Measurements from ENCODE around the gene BHLHE40. TPM values are rescaled to one million over a fixed set of nuclear protein-coding genes. Genes with fewer than 3 reads are reported as not detected.
"Not testable (repeated sequence)": the region's sequence is repeated elsewhere in the genome, so short reads cannot be mapped to it uniquely, and the experiment has no call there.

BHLHE40 gene
- total RNA-seq, 2 experiments from 2014 or later = 316 to 318 TPM

- H3K27ac Mint-ChIP-seq = no peak overlapping the region
- no peaks in the 10 kb centered on the region for H3K36me3 Mint-ChIP-seq (ENCODE audit: low read depth)
- ChIA-PET POLR2A (no interaction called here), CTCF (interaction anchor here (0.7 to 1.1 kb wide), 2 partner anchors 26 to 238 kb away, joined by 3 to 5 read pairs; no protein-coding TSS in a partner anchor)
- peaks cover under 1% of the 10 kb centered on the region for H3K27me3 Mint-ChIP-seq
- DNase-seq = no peak
- H3K4me3 Mint-ChIP-seq = no peak overlapping the region
- peaks cover 2% of the 10 kb centered on the region for H3K4me1 Mint-ChIP-seq
- no peaks in the 10 kb centered on the region for H3K9me3 Mint-ChIP-seq
Measured at GRCh38 chr3:4949004-4949403, 30.2 kb upstream of the BHLHE40 start.

DNA sequence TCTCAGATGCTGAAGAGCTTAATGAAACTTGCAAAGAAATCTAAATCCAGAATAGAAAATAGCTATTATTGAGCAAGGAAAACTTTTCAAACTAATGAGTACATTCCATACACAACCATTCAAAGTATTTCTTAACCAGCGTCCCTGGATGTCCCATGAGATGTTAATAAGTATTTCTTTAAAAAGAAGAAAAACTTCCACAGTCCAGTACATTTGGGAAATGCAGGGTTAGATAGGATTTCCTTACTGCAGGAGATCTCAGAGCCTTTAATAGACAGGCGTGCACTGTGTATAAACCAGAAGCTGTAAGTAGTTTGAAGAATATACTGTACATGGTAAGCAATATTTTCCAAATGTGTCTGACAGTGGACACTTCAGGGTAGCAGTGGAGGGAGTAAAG lies 29.6 kb upstream of the BHLHE40 start:
- Mint-ChIP-seq H3K9me3 (no peaks in the 10 kb centered on the region), H3K4me1 (peaks cover 2% of the 10 kb centered on the region), H3K36me3 (ENCODE audit: low read depth) (no peaks in the 10 kb centered on the region), H3K27ac (no peak overlapping the region), H3K27me3 (no peaks in the 10 kb centered on the region), H3K4me3 (no peak overlapping the region)
- CTCF ChIA-PET = interaction anchor here (1.1 kb wide), 1 partner anchor 238 kb away, joined by 5 read pairs; no protein-coding TSS in a partner anchor
- POLR2A ChIA-PET = no interaction called here
- no peak for DNase-seq

GRCh38 chr3:4950351-4950784 lies 28.9 kb upstream of the BHLHE40 start:
- POLR2A ChIA-PET = no interaction called here
- no peak for DNase-seq
- peaks cover 2% of the 10 kb centered on the region for H3K4me1 Mint-ChIP-seq
- CTCF ChIA-PET = no interaction called here
- H3K4me3 Mint-ChIP-seq = no peak overlapping the region
- H3K36me3 Mint-ChIP-seq (ENCODE audit: low read depth) = peaks cover 2% of the 10 kb centered on the region
- no peak overlapping the region for H3K27ac Mint-ChIP-seq
- no peaks in the 10 kb centered on the region for H3K9me3 Mint-ChIP-seq
- H3K27me3 Mint-ChIP-seq = no peaks in the 10 kb centered on the region

- DNase-seq = no peak
- Mint-ChIP-seq H3K27ac (no peak overlapping the region), H3K4me3 (no peak overlapping the region), H3K9me3 (no peaks in the 10 kb centered on the region), H3K27me3 (no peaks in the 10 kb centered on the region), H3K4me1 (peaks cover 2% of the 10 kb centered on the region), H3K36me3 (ENCODE audit: low read depth) (peaks cover 2% of the 10 kb centered on the region)
- ChIA-PET POLR2A (no interaction called here), CTCF (no interaction called here)
Measured at GRCh38 chr3:4950948-4951347, 28.3 kb upstream of the BHLHE40 start.

DNA sequence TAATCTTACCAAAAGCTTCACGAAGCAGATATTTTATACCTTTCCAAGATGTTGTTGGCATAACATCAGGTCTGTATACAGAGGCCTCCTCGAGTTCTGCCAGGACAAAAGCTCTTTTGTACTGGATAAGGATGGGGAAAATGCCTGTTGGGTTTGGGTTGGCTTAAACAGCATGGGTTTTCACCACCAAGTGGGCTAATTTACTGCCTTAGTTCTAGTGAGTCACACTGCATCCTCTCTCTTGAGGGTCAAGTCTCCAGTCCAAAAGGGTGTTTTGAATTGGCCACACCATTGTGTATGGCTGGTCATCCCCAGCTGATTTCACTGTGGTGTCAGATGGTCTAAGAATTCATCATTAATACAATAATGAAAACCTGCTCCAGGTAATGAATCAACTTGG lies 26.1 kb upstream of the BHLHE40 start:
- POLR2A ChIA-PET = no interaction called here
- Mint-ChIP-seq H3K36me3 (ENCODE audit: low read depth) (peaks cover 10% of the 10 kb centered on the region), H3K4me3 (no peak overlapping the region), H3K27me3 (no peaks in the 10 kb centered on the region), H3K27ac (no peak overlapping the region), H3K4me1 (peaks cover 2% of the 10 kb centered on the region), H3K9me3 (no peaks in the 10 kb centered on the region)
- no peak for DNase-seq
- CTCF ChIA-PET = no interaction called here

DNA sequence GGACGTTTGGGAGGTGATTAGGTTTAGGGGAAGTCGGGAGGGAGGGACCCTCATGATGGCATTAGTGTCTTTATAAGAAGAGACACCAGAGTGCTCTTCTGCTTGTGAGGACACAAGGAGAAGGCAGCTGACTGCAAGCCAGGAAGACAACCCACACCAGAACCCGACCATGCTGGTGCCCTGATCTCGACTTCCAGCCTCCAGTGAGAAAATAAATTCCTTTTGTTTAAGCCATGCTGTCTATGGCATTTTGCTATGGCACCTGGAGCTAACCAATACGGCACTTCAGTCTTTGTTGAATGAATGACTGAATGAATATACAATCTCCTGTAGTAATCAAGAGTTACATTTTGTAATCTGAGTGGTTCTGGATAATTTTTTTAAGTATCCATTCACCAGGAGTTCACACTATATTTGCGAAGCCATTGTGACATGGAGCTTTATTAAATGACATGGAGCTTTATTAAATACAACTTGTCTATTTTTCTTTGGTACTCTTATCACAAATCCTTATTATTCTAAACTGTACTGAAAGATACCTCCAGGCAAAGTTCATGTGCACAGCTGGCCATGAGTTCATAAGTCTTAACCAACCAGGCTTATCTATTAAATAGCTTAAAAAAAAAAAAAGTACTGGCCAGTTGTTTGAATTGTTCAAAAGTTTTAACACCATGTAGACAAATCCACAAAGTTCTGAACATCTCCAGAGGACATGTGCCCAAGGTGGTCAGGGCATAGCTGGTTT lies 24.8 kb upstream of the BHLHE40 start:
- H3K9me3 Mint-ChIP-seq = peaks cover 6% of the 10 kb centered on the region
- peaks cover 20% of the 10 kb centered on the region for H3K36me3 Mint-ChIP-seq (ENCODE audit: low read depth)
- no peak overlapping the region for H3K27ac Mint-ChIP-seq
- peaks cover 2% of the 10 kb centered on the region for H3K4me1 Mint-ChIP-seq
- no peaks in the 10 kb centered on the region for H3K27me3 Mint-ChIP-seq
- no peak overlapping the region for H3K4me3 Mint-ChIP-seq
- ChIA-PET CTCF (interaction anchor here (0.9 to 1.3 kb wide), 4 partner anchors 12 to 103 kb away, joined by 3 to 6 read pairs (median 3); no protein-coding TSS in a partner anchor), POLR2A (interaction anchor here (1.4 kb wide), 1 partner anchor 191 kb away, joined by 3 read pairs; no protein-coding TSS in a partner anchor)
- DNase-seq = no peak

DNA sequence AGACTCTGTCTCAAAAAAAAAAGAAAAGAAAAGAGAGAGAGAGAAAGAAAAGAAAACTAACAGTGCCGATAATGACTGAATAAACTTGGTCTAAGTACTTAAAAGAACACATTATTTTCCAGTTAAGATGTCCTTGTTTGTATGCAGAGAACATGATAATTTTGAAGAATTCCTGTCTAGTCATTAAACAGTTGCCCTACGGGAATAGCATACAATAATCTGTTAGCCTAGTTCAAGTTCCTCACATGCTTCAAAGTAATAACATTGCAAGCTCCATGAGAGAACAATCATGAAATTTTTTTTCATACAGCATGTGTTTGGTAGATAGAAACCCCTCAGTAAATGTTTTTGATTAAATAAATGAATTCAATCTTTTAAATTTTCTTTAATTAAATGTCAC lies 23.1 kb upstream of the BHLHE40 start:
- no peaks in the 10 kb centered on the region for H3K27me3 Mint-ChIP-seq
- ChIA-PET POLR2A (interaction anchor here (0.5 kb wide), 1 partner anchor 57 kb away, joined by 3 read pairs; no protein-coding TSS in a partner anchor), CTCF (no interaction called here)
- peaks cover 6% of the 10 kb centered on the region for H3K9me3 Mint-ChIP-seq
- peaks cover 20% of the 10 kb centered on the region for H3K36me3 Mint-ChIP-seq (ENCODE audit: low read depth)
- peaks cover under 1% of the 10 kb centered on the region for H3K4me1 Mint-ChIP-seq
- DNase-seq = no peak
- no peak overlapping the region for H3K4me3 Mint-ChIP-seq
- H3K27ac Mint-ChIP-seq = no peak overlapping the region

DNA sequence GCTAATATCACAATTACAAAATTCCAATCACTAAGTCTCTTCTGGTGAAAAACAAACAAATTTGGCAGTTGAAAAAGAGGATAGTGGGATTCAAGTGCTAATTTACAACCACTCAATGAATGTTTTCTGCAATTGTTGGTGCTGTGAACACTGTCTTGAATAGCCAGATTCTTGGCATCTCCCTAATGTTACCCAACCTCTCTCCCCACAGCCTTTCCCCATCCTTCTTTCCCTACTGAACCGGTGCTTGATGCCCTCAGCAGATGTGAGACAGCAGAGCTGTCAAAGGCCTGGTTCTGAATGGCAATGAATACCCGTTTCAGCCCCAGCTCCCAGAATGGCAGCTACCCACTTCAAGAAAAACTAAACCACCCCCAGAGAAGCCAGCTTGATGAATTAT lies 22.5 kb upstream of the BHLHE40 start:
- ChIA-PET CTCF (no interaction called here), POLR2A (no interaction called here)
- H3K4me3 Mint-ChIP-seq = no peak overlapping the region
- H3K27me3 Mint-ChIP-seq = no peaks in the 10 kb centered on the region
- peaks cover 20% of the 10 kb centered on the region for H3K36me3 Mint-ChIP-seq (ENCODE audit: low read depth)
- peaks cover 6% of the 10 kb centered on the region for H3K9me3 Mint-ChIP-seq
- no peaks in the 10 kb centered on the region for H3K4me1 Mint-ChIP-seq
- DNase-seq = no peak
- H3K27ac Mint-ChIP-seq = no peak overlapping the region

DNA sequence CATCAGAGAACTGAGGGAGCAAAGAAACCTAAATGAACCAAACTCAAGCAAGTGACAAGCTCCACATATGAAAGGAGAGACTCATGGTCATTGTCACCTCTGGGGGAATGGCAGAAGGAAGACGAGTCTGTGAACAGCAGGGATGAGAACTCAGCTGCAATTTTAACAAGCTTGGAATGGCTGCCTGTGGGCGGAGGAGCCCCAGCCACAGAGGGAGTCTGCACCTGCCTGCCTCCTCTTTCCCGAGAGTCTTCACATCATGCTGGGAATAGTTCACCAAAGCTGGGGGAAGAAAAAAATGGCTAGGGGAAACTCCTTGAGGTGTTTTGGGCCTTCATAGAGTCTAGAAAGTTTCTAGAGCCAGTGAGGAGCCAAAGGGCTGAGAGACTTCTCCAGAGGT lies 21.3 kb upstream of the BHLHE40 start:
- no peaks in the 10 kb centered on the region for H3K4me1 Mint-ChIP-seq
- peaks cover 20% of the 10 kb centered on the region for H3K36me3 Mint-ChIP-seq (ENCODE audit: low read depth)
- no peak for DNase-seq
- no peaks in the 10 kb centered on the region for H3K27me3 Mint-ChIP-seq
- no peak overlapping the region for H3K4me3 Mint-ChIP-seq
- H3K27ac Mint-ChIP-seq = no peak overlapping the region
- peaks cover 6% of the 10 kb centered on the region for H3K9me3 Mint-ChIP-seq
- POLR2A ChIA-PET = interaction anchor here (1.4 kb wide), 1 partner anchor 21 kb away, joined by 4 read pairs; the partner anchor contains the start of gene BHLHE40
- CTCF ChIA-PET = no interaction called here

DNA sequence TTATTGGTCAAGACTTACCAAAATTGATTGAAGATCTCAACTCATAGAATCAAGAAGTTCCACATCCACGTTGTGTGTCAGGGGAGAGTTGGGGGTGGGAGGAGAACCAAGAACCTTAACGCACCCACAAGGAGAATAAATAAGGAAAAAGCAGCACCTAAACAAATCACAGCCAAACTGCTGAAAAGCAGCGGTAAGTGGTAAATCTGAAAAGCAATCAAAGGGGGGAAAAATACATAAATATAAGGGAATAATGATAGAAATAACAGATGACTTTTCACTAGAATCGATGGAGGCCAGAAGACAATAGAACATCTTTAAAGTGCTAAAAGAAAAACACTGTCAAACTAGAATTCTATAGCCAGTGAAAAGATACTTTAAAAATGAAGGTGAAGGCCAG lies 20.1 kb upstream of the BHLHE40 start:
- DNase-seq = no peak
- Mint-ChIP-seq H3K4me3 (no peak overlapping the region), H3K4me1 (no peaks in the 10 kb centered on the region), H3K27me3 (no peaks in the 10 kb centered on the region), H3K27ac (no peak overlapping the region), H3K9me3 (peaks cover 6% of the 10 kb centered on the region), H3K36me3 (ENCODE audit: low read depth) (peaks cover 20% of the 10 kb centered on the region)
- ChIA-PET CTCF (no interaction called here), POLR2A (interaction anchor here (1.4 kb wide), 1 partner anchor 20 kb away, joined by 4 read pairs; the partner anchor contains the start of gene BHLHE40)

DNA sequence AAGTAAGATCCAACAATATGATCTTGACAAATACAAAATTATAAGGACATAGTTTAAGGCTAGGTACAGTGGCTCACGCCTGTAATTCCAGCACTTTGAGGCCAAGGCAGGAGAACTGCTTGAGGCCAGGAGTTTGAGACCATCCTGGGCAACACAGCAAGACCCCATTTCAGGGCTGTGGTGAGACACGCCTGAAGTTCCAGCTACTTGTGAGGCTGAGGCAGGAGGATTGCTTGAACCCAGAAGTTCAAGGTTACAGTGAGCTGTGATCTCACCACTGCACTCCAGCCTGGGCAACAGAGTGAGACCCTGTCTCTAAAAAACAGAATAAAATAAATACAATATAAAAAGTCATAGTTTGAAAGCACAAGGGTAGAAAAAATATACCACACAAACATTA lies 17.4 kb upstream of the BHLHE40 start:
- POLR2A ChIA-PET, H3K27me3 Mint-ChIP-seq, H3K4me3 Mint-ChIP-seq, H3K27ac Mint-ChIP-seq, DNase-seq: not testable (repeated sequence)
- Mint-ChIP-seq H3K4me1 (peaks cover 18% of the 10 kb centered on the region), H3K36me3 (ENCODE audit: low read depth) (peaks cover 35% of the 10 kb centered on the region), H3K9me3 (peaks cover 19% of the 10 kb centered on the region)
- CTCF ChIA-PET = interaction anchor here (0.7 kb wide), 1 partner anchor 492 kb away, joined by 5 read pairs; no protein-coding TSS in a partner anchor

- Mint-ChIP-seq H3K4me1 (peaks cover 28% of the 10 kb centered on the region), H3K27me3 (no peaks in the 10 kb centered on the region), H3K36me3 (ENCODE audit: low read depth) (peaks cover 42% of the 10 kb centered on the region), H3K4me3 (no peak overlapping the region), H3K9me3 (peaks cover 38% of the 10 kb centered on the region), H3K27ac (no peak overlapping the region)
- ChIA-PET POLR2A (interaction anchor here (0.6 kb wide), 1 partner anchor 235 kb away, joined by 3 read pairs; no protein-coding TSS in a partner anchor), CTCF (interaction anchor here (0.7 kb wide), 1 partner anchor 13 kb away, joined by 3 read pairs; no protein-coding TSS in a partner anchor)
- no peak for DNase-seq
Measured at GRCh38 chr3:4963669-4964570, 15.3 kb upstream of the BHLHE40 start.

- Mint-ChIP-seq H3K9me3 (peaks cover 43% of the 10 kb centered on the region), H3K4me1 (peaks cover 28% of the 10 kb centered on the region), H3K36me3 (ENCODE audit: low read depth) (peaks cover 51% of the 10 kb centered on the region), H3K27ac (peak overlapping the region; percentile 51)
- DNase-seq = peak; percentile 73
- H3K4me3 Mint-ChIP-seq, H3K27me3 Mint-ChIP-seq: not testable (repeated sequence)
- ChIA-PET CTCF (interaction anchor here (1.1 to 2.4 kb wide), 5 partner anchors 10 to 223 kb away, joined by 3 to 15 read pairs (median 5); no protein-coding TSS in a partner anchor), POLR2A (interaction anchor here (0.7 to 2.4 kb wide), 5 partner anchors 11 to 27 kb away, joined by 3 to 13 read pairs (median 5); partner anchors contain the start of gene BHLHE40)
Measured at GRCh38 chr3:4966006-4966405, 13.2 kb upstream of the BHLHE40 start.
